ENCODE data around the gene ARHGEF10L.

Gene ARHGEF10L

DNA sequence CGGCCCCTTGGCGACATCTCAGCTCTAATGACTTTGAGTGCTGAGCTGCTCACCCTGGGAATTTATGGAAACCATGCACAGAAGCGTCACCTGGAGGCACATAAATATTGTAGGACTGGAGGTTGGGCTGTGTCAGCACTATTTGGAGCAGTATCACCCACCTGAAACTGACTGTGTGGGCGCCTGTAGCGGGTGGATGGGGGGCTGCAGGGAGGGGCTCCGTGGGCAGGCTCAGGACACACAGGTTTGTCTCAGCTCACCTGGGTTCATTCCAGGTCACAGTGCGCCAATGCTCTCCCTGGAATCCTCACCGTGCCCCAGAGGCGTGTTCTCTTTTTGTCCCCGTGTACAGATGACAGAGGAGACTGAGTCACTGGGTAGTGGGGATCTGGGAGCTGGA is 140.8 kb downstream of the ARHGEF10L start:
- no peak overlapping the region for H3K4me3 ChIP-seq (ENCODE audit: low read length)
- TF ChIP-seq ZNF274 (IDR thresholded peaks at IDR 0.05; ENCODE audit: low read depth, low read length): no peak

GRCh38 chr1:17682400-17682799 is 142.9 kb downstream of the ARHGEF10L start:
- no peak overlapping the region for H3K4me3 ChIP-seq (ENCODE audit: low read length)
- no peak for TF ChIP-seq ZNF274 (IDR thresholded peaks at IDR 0.05; ENCODE audit: low read depth, low read length)

DNA sequence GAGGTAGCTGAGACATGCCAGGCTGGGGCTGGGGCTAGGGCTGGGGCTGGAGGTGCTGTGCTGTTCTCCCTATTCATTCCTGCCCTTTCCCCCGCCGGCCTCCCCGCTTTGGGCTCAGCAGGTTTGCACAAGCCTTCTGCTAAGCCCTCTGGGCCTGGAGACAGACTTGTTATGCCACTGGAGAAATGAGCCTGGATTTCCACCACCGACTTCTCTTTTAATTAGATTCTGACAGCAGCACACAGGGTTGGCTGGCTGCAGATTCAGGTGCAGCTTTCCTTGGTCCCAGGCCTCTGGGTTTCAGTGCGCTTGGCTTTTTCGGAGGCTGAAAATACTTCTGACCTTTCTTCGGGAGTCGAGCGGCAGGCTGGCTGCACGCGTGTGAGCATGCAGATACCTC is 144.1 kb downstream of the ARHGEF10L start:
- H3K4me3 ChIP-seq (ENCODE audit: low read length): no peak overlapping the region
- TF ChIP-seq ZNF274 (IDR thresholded peaks at IDR 0.05; ENCODE audit: low read depth, low read length): no peak

GRCh38 chr1:17684810-17685209 is 145.3 kb downstream of the ARHGEF10L start:
- TF ChIP-seq ZNF274 (IDR thresholded peaks at IDR 0.05; ENCODE audit: low read depth, low read length): no peak
- H3K4me3 ChIP-seq (ENCODE audit: low read length): no peak overlapping the region

GRCh38 chr1:17686258-17686657 is 146.8 kb downstream of the ARHGEF10L start:
- TF ChIP-seq ZNF274 (IDR thresholded peaks at IDR 0.05; ENCODE audit: low read depth, low read length): no peak
- no peak overlapping the region for H3K4me3 ChIP-seq (ENCODE audit: low read length)

GRCh38 chr1:17687145-17687544 is 147.6 kb downstream of the ARHGEF10L start:
- no peak overlapping the region for H3K4me3 ChIP-seq (ENCODE audit: low read length)
- no peak for TF ChIP-seq ZNF274 (IDR thresholded peaks at IDR 0.05; ENCODE audit: low read depth, low read length)

DNA sequence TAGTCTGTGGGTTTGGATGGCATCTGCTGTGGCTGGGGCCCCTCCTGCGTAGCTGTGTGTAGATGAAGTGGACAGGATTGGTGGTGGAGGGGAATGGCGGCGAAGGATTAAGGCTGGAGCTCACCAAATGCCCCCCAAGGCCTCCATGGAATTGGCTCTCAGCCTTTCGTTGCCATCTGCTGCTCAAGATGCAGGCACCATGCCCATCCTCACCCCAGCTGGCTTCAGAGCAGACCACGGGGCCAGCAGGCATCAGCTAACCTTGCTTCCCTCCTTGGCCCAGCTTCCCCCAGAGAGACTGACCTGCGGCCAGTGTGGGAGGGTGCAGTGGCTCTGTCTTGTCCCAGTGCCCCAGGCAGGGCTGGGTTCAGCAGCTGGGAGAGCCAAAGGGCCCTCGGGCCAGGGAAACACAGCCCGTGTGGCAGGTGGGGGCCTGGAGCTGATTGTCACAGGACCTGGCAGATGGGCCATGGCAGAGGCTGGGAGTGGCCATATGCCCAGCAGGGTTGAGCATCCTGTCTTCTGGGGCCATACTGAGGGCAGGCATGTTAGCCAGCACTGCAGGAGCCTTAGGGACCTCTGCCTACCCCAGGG is 148.8 kb downstream of the ARHGEF10L start:
- no peak for TF ChIP-seq ZNF274 (IDR thresholded peaks at IDR 0.05; ENCODE audit: low read depth, low read length)

GRCh38 chr1:17689011-17689410 is 149.5 kb downstream of the ARHGEF10L start:
- H3K4me3 ChIP-seq (ENCODE audit: low read length): no peak overlapping the region
- TF ChIP-seq ZNF274 (IDR thresholded peaks at IDR 0.05; ENCODE audit: low read depth, low read length): no peak

More for the DNA sequence above, 148.8 kb downstream of the ARHGEF10L start:
- no peak overlapping the region for H3K4me3 ChIP-seq (ENCODE audit: low read length)

DNA sequence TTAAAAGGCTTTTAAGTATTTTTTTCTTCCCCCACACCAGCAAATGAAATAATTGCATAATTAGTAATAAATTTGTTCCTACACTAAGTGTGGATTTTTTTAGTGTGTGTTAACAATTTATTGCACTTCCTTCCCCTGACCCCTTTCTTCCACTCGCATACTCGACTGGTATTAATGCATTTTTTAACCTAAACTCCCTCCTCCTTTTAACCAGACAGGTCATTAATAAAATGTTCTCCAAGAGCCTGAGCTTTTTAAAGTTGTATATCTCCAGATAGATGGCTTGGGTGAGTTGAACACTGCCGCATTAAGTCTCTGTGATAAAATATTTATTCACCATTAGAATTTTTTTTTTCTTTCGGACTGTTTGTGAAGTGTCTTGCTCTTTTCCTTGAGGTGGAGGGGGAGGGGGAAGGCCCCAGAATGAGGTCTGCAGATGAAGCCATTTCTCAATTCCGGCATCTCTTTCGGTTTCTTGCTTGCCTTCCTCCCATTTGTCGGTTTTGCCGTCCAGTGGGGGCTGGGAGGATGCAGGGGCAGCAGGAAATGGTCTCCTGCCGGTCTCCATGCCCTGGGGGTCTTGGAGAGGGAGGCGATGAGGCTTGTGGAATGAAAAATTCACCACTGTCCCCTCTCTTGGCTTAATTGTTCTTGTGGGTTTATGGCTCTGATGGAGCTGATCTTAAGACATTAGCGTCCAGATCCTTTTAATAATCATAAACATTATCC is 151.6 kb downstream of the ARHGEF10L start:
- H3K4me3 ChIP-seq (ENCODE audit: low read length): no peak overlapping the region
- no peak for TF ChIP-seq ZNF274 (IDR thresholded peaks at IDR 0.05; ENCODE audit: low read depth, low read length)

DNA sequence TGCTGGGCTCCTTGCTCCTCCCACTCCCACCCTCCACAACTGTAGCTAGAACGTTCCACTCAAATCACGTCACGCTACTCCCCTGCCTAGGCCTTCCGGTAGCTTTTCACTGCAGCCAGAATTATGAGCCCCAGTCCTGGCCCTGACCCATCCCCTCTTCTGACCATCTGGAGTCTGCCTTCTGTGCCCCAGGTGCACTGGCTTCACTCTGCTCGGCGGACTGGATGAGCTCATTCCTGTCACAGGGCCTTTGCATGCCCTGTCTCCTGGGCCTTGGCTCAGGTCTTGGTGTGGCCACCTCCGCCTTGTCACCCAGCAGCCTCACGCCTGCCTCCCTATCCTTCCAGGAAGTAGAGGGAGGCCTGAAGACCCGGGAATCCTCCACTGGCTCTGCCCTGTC is 153.1 kb downstream of the ARHGEF10L start:
- no peak overlapping the region for H3K4me3 ChIP-seq (ENCODE audit: low read length)
- no peak for TF ChIP-seq ZNF274 (IDR thresholded peaks at IDR 0.05; ENCODE audit: low read depth, low read length)

GRCh38 chr1:17696417-17697301 is 157.2 kb downstream of the ARHGEF10L start:
- TF ChIP-seq ZNF274 (IDR thresholded peaks at IDR 0.05; ENCODE audit: low read depth, low read length): no peak
- no peak overlapping the region for H3K4me3 ChIP-seq (ENCODE audit: low read length)

DNA sequence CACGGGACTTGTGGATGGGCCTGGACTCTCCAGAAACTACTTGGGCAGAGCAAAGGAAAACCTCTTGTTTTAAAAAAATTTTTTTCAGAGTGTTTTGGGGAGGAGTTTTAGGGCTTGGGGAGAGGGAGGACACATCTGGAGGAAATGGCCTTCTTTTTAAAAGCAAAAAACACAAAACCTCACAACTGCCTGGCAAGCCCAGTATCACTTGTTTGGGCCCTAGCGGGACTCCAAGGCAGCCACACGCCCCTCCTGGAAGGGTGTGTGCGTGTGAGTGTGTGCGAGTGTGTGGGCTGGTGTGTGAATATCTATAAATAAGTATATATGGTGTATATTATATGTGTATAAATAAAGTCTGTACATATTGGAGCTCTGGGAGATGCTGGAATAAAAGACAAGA is 158.0 kb downstream of the ARHGEF10L start:
- no peak for TF ChIP-seq ZNF274 (IDR thresholded peaks at IDR 0.05; ENCODE audit: low read depth, low read length)
- H3K4me3 ChIP-seq (ENCODE audit: low read length): no peak overlapping the region

- no peak for TF ChIP-seq ZNF274 (IDR thresholded peaks at IDR 0.05; ENCODE audit: low read depth, low read length)
- no peak overlapping the region for H3K4me3 ChIP-seq (ENCODE audit: low read length)
Measured at GRCh38 chr1:17699581-17699980, 160.1 kb downstream of the ARHGEF10L start.

- H3K4me3 ChIP-seq (ENCODE audit: low read length): no peak overlapping the region
- TF ChIP-seq ZNF274 (IDR thresholded peaks at IDR 0.05; ENCODE audit: low read depth, low read length): no peak
Measured at GRCh38 chr1:17700945-17701810, 161.7 kb downstream of the ARHGEF10L start.
